Erythroblast (primary cell): ENCODE results near the gene CORO2B.

Experiments used
- GATA1 ChIP-seq: IDR thresholded peaks from 2 replicates; pipeline ENCODE4 v1.6.1; 2011; ENCODE audit warnings: low read depth, mild to moderate bottlenecking, control low read depth, low read length, moderate library complexity
- POLR2A ChIP-seq: IDR thresholded peaks from 2 replicates; pipeline ENCODE4 v1.6.1; 2011; ENCODE audit warnings: mild to moderate bottlenecking, low read length

- TF ChIP-seq POLR2A, result no peak
- no peak for TF ChIP-seq GATA1
Observed at GRCh38 chr15:68730471-68730919, 151.7 kb downstream of the CORO2B start.
